GM21723 (cell line): ENCODE results near the gene ATOH8.

Experiments
- ATAC-seq: cut with Tn5 transposase; IDR thresholded peaks from one replicate; pipeline ENCODE4 v1.9.1; 2021; ENCODE audit warnings: mild to moderate bottlenecking, moderate library complexity; ENCODE audit not compliant: unreplicated experiment

ATOH8 gene

GRCh38 chr2:85796341-85797262, 42.8 kb downstream of the ATOH8 start:
- no peak for ATAC-seq

- ATAC-seq: no peak
Measured at GRCh38 chr2:85797263-85797660, 43.5 kb downstream of the ATOH8 start.

DNA sequence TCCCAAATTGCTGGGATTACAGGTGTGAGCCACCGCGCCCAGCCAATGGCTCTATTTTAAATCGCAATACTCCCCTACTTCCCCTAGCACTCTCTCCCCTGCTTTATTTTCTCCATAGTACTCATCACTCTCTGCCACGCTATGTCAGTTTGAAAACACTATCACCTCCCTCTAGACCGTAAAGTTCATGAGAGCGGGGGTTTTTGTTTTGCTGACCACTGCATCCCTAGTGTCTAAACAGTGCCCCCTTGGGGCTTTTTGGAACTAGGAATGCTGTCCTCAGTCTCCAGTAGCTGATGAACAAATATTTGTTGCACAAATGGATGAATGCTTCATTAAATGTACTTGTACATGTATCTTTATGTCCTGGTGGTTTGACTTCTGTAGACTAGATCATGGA, 44.1 kb downstream of the ATOH8 start:
- no peak for ATAC-seq

- no peak for ATAC-seq
Measured at GRCh38 chr2:85799215-85799956, 45.6 kb downstream of the ATOH8 start.

DNA sequence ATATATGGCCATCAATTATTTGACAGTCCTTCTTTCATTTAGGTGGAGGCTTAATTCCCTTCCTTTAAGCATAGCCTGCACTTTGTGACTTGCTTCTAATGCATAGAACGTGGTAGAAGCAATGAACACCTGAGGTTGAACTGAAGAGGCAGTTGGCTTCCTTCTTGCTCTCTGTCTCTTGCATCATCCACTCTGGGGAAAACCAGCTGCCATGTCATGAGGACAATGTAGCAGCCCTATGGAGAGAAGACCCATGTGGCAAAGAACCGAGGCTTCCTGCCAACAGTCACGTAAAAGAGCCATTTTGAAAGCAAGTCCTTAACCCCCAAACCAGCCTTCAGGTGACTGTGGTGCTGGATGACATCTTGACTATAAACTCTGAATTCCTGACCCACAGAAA, 46.8 kb downstream of the ATOH8 start:
- no peak for ATAC-seq

DNA sequence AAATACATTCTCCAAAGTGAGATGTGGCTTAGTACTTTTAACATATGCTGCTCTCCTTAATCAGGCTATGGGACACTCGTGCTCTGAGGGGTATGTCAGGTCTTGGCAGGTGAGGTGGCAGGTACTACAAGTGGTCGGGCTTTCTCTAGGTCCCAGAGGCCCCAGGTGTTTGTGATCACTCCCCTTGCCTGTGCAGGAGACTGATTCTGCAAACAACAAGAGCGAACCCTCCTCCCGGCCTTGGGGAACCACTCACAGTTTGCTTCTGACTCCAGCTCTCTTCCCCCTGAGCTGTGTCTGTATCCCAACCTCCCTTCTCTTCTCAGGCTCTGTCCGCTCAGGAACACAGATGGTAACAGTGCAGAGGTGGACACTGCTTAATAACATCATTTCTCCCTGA, 48.1 kb downstream of the ATOH8 start:
- ATAC-seq: no peak

- no peak for ATAC-seq
Measured at GRCh38 chr2:85802354-85803103, 48.7 kb downstream of the ATOH8 start.

DNA sequence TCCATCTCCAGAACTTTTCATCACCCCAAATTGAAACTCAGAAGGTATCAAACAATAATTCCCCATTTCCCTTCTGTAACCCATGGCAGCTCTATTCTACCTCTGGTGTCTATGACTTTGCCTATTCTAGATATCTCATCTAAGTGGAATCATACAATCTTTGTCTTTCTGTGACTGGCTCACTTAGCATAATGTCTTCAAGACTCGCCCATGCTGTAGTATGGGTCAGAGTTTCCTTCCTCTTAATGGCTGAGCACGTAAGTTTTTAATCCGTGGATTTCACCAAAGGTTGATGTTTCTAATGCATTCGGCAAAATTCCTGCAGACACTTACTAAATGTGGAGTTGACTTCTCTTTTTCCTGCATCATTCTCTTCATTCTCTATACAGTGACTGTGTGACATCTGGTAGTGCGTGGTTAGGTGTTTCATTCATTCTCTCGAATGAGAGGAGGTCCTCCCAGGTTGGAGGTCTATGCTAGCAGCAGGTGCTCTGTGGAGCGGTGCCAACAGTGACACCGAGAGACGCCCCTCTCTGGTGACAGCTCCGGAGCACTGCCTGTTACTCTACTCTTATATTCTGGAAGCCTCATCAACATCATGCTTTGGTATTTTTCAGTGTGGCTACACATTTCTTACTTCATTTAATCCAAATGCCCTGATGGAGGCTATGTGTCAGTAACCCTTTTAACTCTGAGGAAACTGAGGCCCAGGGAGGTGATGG, 50.1 kb downstream of the ATOH8 start:
- ATAC-seq: no peak

DNA sequence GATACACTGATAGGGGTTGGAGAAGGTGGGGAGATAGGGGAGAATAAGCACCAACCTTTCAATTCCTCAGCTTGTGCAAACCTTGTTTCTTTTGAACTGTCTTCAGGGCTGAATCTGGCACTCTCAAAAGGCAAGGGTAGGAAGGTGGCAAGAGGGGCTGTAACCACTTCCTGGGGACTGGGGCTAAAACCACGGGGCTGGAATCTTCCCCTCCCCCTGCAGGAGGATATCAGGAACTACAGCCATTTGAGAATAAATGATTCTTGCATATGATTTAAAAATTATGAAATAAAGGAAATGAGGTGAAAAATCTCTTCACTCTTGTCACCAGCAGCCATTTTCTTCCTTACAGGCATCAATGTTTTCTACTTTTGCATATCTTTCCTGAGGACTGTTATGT, 50.8 kb downstream of the ATOH8 start:
- ATAC-seq: no peak

DNA sequence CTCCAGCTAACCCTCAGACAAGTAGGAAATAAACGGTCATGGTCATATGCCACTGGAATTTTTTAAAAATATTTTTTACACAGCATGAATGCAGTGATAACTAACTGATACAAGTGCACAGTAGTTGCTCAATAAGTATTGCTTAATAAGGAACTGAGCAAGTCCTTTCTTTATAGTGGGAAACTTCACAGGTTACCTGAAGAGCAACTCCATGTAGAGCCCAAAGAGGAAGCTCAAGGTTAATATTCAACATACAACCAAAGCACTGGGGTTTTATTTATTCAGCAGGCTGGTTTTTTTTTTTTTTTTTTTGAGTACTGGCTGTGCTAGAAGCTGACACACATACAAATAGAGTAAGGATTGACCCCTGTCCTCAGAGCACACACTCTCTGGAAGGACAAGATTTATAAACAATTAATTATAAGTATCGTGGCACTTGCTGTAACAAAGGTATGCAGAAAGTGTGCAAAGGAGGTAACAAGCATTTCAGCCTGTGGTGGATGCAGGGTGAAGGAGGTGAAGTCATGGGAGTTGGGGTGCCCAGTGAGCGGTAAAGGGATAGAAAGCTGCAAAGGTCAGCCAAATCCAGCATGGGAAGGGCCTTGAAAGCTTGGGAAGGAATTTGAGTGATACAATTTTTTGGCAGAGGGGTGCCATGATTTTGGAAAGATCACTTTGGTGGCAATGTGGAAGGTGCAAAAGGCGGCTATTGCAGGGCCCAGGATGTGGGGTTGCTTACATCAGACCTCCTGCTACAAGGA, 52.7 kb downstream of the ATOH8 start:
- no peak for ATAC-seq

DNA sequence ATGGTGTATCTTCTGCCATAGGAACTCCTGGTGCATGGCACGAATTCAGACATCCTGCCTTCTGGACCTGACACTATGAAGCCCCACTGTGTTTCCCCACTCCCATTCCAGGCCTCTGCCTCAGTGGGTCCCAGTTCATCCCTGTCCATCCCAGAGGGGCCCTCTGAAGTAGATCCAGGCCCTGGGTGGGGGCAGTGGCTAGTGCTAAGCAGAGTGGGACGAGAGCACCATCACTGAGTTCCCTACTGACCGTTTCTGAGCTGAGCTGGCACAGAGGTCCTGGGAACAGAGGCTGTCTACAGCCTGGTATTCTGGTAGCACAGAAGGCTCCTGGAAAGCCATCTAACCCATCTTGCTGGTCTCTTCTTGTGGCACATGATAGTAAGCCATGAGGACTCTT, 54.0 kb downstream of the ATOH8 start:
- no peak for ATAC-seq

DNA sequence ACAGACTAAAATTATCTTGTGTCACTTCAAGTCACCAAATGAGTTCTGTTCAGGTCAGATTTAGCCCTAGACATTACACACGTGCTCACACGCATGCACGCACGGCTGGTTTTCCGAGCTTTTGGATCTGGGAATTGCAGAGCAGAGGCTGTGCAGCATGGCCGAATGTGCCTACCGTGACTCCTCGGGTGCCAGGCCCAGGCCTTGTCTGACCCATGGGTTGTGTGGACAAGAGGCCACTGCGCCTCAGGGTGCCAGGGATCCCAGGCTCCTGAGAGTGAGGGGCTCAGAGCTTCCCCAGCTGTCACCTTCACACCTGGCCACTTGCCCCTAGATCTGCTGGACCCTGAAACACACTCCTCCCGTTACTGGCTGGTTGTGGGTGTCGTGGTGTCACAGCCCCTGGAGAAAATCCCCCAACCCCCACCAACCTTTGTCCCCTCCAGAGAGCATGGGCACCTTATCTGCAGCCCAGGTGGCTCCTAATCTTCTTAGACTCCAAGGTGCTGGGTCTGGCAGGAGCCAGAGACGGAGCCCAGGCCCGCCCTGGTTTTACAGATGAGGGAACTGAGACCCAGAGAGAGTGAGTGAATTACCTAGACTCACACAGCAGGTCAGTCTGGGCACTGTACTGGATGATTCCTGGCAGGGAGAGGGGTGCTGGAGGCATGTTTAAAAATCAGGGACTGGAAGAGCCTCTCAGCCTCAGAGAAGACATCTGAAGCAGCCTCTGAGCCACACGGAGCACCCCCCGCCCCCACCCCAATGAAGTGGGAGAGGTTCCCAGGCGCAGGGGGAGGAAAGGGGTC, 56.8 kb downstream of the ATOH8 start:
- no peak for ATAC-seq

- no peak for ATAC-seq
Measured at GRCh38 chr2:85811180-85812093, 57.6 kb downstream of the ATOH8 start.

GRCh38 chr2:85812094-85812735, 58.4 kb downstream of the ATOH8 start:
- ATAC-seq: no peak

GRCh38 chr2:85813211-85813981, 59.6 kb downstream of the ATOH8 start:
- ATAC-seq: no peak

DNA sequence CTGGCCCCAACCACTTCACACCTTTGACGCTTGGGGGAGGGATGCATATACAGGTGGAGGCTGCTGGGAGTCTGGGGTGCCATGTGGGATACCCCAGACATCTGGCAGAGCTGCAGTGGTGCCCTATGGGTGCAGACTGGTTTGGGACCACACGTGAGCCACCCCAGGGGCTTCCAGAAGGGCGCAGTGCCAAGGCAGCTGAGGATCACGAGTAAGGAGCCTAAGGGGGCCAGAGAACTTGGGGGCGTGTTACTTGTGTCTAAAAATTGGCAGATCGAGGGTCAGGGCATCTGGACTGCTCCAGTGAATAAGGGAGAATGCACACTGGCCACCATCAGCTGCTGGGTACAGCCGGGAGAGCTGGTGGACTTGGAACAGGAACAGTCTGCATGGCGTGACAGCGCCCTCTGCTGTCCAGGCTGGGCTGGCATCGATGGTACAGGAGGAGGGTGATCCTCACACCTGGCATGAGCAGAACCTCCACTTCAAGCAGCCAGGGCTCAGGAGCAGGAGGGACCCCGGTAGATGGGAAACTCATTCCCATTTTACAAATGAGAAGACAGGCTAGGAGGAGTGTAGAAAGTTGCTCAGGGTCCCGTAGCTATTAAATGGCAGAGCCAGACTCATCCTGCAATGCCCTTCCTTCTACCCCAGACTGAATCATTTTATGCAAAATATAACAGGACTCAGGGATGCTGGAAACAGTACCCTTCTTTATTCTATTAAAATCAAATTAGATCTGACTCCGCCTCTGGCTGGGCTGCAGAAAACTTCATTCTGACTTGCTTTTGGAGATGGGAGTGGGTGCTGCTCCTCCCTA, 60.4 kb downstream of the ATOH8 start:
- ATAC-seq: peak; percentile 74
